Measurements from ENCODE around the gene TULP1. TPM values are rescaled to one million over a fixed set of nuclear protein-coding genes. Genes with fewer than 3 reads are reported as not detected.
"Not testable (repeated sequence)": the region's sequence is repeated elsewhere in the genome, so short reads cannot be mapped to it uniquely, and the experiment has no call there.

TULP1 gene
- total RNA-seq, 1 donor from 2014 or later = not detected

GRCh38 chr6:35518566-35519312 is 6.0 kb upstream of the TULP1 start:
- Histone ChIP-seq H3K9ac (ENCODE audit: low read length) (no peak overlapping the region), H3K4me2 (ENCODE audit: low read length) (no peak overlapping the region), H2AFZ (ENCODE audit: low read depth, low read length) (no peak overlapping the region), H3K79me2 (ENCODE audit: insufficient read depth, low read length) (no peaks in the 10 kb centered on the region), H3K4me3 (ENCODE audit: insufficient read depth, low read depth, low read length) (no peak overlapping the region), H3K9me3 (ENCODE audit: insufficient read depth, low read depth, low read length) (no peaks in the 10 kb centered on the region), H4K20me1 (ENCODE audit: insufficient read depth, low read length) (no peaks in the 10 kb centered on the region), H3K36me3 (ENCODE audit: insufficient read depth, low read length) (no peaks in the 10 kb centered on the region), H3K4me1 (ENCODE audit: insufficient read depth, low read length) (no peaks in the 10 kb centered on the region), H3K27ac (ENCODE audit: low read depth, low read length) (no peak overlapping the region), H3K27me3 (ENCODE audit: insufficient read depth, low read length) (peaks cover 12% of the 10 kb centered on the region)
- no peaks in the 10 kb centered on the region for H3K36me3 Mint-ChIP-seq (ENCODE audit: low read depth, unreplicated experiment)
- TF ChIP-seq CTCF (IDR thresholded peaks at IDR 0.05; ENCODE audit: insufficient read depth, low read depth, low read length) (no peak), EZH2 (IDR thresholded peaks at IDR 0.05; ENCODE audit: insufficient read depth, low read length) (no peak)
- no peaks in the 10 kb centered on the region for H3K9me3 Mint-ChIP-seq (ENCODE audit: unreplicated experiment)
- H3K27ac Mint-ChIP-seq (ENCODE audit: unreplicated experiment) = no peak overlapping the region
- no peak for DNase-seq (ENCODE audit: low read depth)
- no peak for FAIRE-seq
- H3K27me3 Mint-ChIP-seq (ENCODE audit: low read depth, unreplicated experiment) = peaks cover 29% of the 10 kb centered on the region
- no peak overlapping the region for H3K4me3 Mint-ChIP-seq (ENCODE audit: unreplicated experiment)
- no peaks in the 10 kb centered on the region for H3K4me1 Mint-ChIP-seq (ENCODE audit: low read depth, unreplicated experiment)

GRCh38 chr6:35517978-35518377 is 5.3 kb upstream of the TULP1 start:
- H3K27ac Mint-ChIP-seq (ENCODE audit: unreplicated experiment); H3K4me2 ChIP-seq (ENCODE audit: low read length); H3K4me3 Mint-ChIP-seq (ENCODE audit: unreplicated experiment); H3K9ac ChIP-seq (ENCODE audit: low read length); H3K36me3 ChIP-seq (ENCODE audit: insufficient read depth, low read length); H3K4me1 Mint-ChIP-seq (ENCODE audit: low read depth, unreplicated experiment); H3K79me2 ChIP-seq (ENCODE audit: insufficient read depth, low read length); H3K9me3 Mint-ChIP-seq (ENCODE audit: unreplicated experiment); H3K4me1 ChIP-seq (ENCODE audit: insufficient read depth, low read length); H3K36me3 Mint-ChIP-seq (ENCODE audit: low read depth, unreplicated experiment); FAIRE-seq; H3K27ac ChIP-seq (ENCODE audit: low read depth, low read length); H3K4me3 ChIP-seq (ENCODE audit: insufficient read depth, low read depth, low read length); H2AFZ ChIP-seq (ENCODE audit: low read depth, low read length); H3K9me3 ChIP-seq (ENCODE audit: insufficient read depth, low read depth, low read length); H4K20me1 ChIP-seq (ENCODE audit: insufficient read depth, low read length); DNase-seq (ENCODE audit: low read depth): not testable (repeated sequence)
- H3K27me3 ChIP-seq (ENCODE audit: insufficient read depth, low read length) = peaks cover 12% of the 10 kb centered on the region
- peaks cover 29% of the 10 kb centered on the region for H3K27me3 Mint-ChIP-seq (ENCODE audit: low read depth, unreplicated experiment)

- no peak for DNase-seq (ENCODE audit: low read depth)
- Histone ChIP-seq H3K36me3 (ENCODE audit: insufficient read depth, low read length) (no peaks in the 10 kb centered on the region), H3K4me3 (ENCODE audit: insufficient read depth, low read depth, low read length) (no peak overlapping the region), H4K20me1 (ENCODE audit: insufficient read depth, low read length) (no peaks in the 10 kb centered on the region), H3K27ac (ENCODE audit: low read depth, low read length) (no peak overlapping the region), H3K9me3 (ENCODE audit: insufficient read depth, low read depth, low read length) (no peaks in the 10 kb centered on the region), H3K27me3 (ENCODE audit: insufficient read depth, low read length) (peaks cover 12% of the 10 kb centered on the region), H3K4me1 (ENCODE audit: insufficient read depth, low read length) (no peaks in the 10 kb centered on the region), H3K4me2 (ENCODE audit: low read length) (no peak overlapping the region), H3K79me2 (ENCODE audit: insufficient read depth, low read length) (no peaks in the 10 kb centered on the region), H2AFZ (ENCODE audit: low read depth, low read length) (no peak overlapping the region), H3K9ac (ENCODE audit: low read length) (no peak overlapping the region)
- H3K4me3 Mint-ChIP-seq (ENCODE audit: unreplicated experiment) = no peak overlapping the region
- H3K4me1 Mint-ChIP-seq (ENCODE audit: low read depth, unreplicated experiment) = no peaks in the 10 kb centered on the region
- H3K36me3 Mint-ChIP-seq (ENCODE audit: low read depth, unreplicated experiment) = no peaks in the 10 kb centered on the region
- peaks cover 20% of the 10 kb centered on the region for H3K27me3 Mint-ChIP-seq (ENCODE audit: low read depth, unreplicated experiment)
- H3K9me3 Mint-ChIP-seq (ENCODE audit: unreplicated experiment) = no peaks in the 10 kb centered on the region
- no peak overlapping the region for H3K27ac Mint-ChIP-seq (ENCODE audit: unreplicated experiment)
- TF ChIP-seq EZH2 (IDR thresholded peaks at IDR 0.05; ENCODE audit: insufficient read depth, low read length) (no peak), CTCF (IDR thresholded peaks at IDR 0.05; ENCODE audit: insufficient read depth, low read depth, low read length) (no peak)
- no peak for FAIRE-seq
These were observed 4.0 kb upstream of the TULP1 start for GRCh38 chr6:35516712-35517111.

- not testable (repeated sequence) for H2AFZ ChIP-seq (ENCODE audit: low read depth, low read length); H3K9me3 ChIP-seq (ENCODE audit: insufficient read depth, low read depth, low read length); H3K27ac Mint-ChIP-seq (ENCODE audit: unreplicated experiment); H4K20me1 ChIP-seq (ENCODE audit: insufficient read depth, low read length); H3K4me1 Mint-ChIP-seq (ENCODE audit: low read depth, unreplicated experiment); H3K9ac ChIP-seq (ENCODE audit: low read length); H3K9me3 Mint-ChIP-seq (ENCODE audit: unreplicated experiment); H3K27ac ChIP-seq (ENCODE audit: low read depth, low read length); H3K79me2 ChIP-seq (ENCODE audit: insufficient read depth, low read length); H3K4me1 ChIP-seq (ENCODE audit: insufficient read depth, low read length); DNase-seq (ENCODE audit: low read depth); H3K4me3 ChIP-seq (ENCODE audit: insufficient read depth, low read depth, low read length); H3K36me3 ChIP-seq (ENCODE audit: insufficient read depth, low read length); H3K36me3 Mint-ChIP-seq (ENCODE audit: low read depth, unreplicated experiment); H3K4me3 Mint-ChIP-seq (ENCODE audit: unreplicated experiment); FAIRE-seq; H3K4me2 ChIP-seq (ENCODE audit: low read length)
- H3K27me3 Mint-ChIP-seq (ENCODE audit: low read depth, unreplicated experiment) = peaks cover 18% of the 10 kb centered on the region
- H3K27me3 ChIP-seq (ENCODE audit: insufficient read depth, low read length) = peaks cover 11% of the 10 kb centered on the region
These were observed 3.2 kb upstream of the TULP1 start for GRCh38 chr6:35515939-35516338.

Data from astrocyte (in vitro differentiated cells and primary cell).